AG04450 (cell line): ENCODE results near the gene SLC44A2. TPM values are rescaled to one million over a fixed set of nuclear protein-coding genes. Genes with fewer than 3 reads are reported as not detected.
"Not testable (repeated sequence)": the region's sequence is repeated elsewhere in the genome, so short reads cannot be mapped to it uniquely, and the experiment has no call there.

Source experiments
- CTCF ChIA-PET: fragments of 300-600, 350-600 bp; formaldehyde crosslinking; extraction: SDS; loops from one replicate; lab custom pipeline; 2022; ENCODE audit warnings: antibody characterized with exemption, inconsistent platforms; lab: Charles Lee
- POLR2A ChIA-PET: fragments of 350-600 bp; formaldehyde crosslinking; extraction: SDS; loops from one replicate; lab custom pipeline; 2021; ENCODE audit warnings: antibody characterized with exemption, inconsistent platforms; lab: Yijun Ruan, JAX
- DNase-seq: peaks from one replicate; pipeline ENCODE4 v3.0.0-alpha.2; 2011; ENCODE audit warnings: low read depth, low spot score
- H3K27ac ChIP-seq: one replicate; pipeline ENCODE4 v1.5.1; 2012; ENCODE audit warnings: low read depth, low read length, control low read depth
- H3K27me3 ChIP-seq: one replicate; pipeline ENCODE4 v1.6.0; 2012; ENCODE audit warnings: low read length; ENCODE audit not compliant: control insufficient read depth, insufficient read depth
- H3K4me3 ChIP-seq: 2 replicates; pipeline ENCODE4 v1.5.1; 2011; ENCODE audit warnings: mild to moderate bottlenecking, low read depth, low read length, control low read depth
- H3K9me3 ChIP-seq: 2 replicates; pipeline ENCODE4 v1.5.1; 2012; ENCODE audit warnings: low read length; ENCODE audit not compliant: control insufficient read depth, insufficient read depth
- CTCF ChIP-seq: IDR thresholded peaks from 2 replicates; pipeline ENCODE4 v1.5.1; 2011; ENCODE audit warnings: low read depth, low read length, control low read depth, inconsistent platforms
- polyA plus RNA-seq: library from polyadenylated mRNA; depleted of rRNA; stranded (reverse); fragments of >200 nt; gene quantifications from 2 replicates; pipeline ENCODE4 v1.2.3, GENCODE V29; 2011

SLC44A2 gene
- polyA plus RNA-seq, 1 experiment = 80.5 TPM

- Histone ChIP-seq H3K27ac (peak overlapping the region; percentile 11), H3K27me3 (no peaks in the 10 kb centered on the region), H3K4me3 (no peak overlapping the region), H3K9me3 (no peaks in the 10 kb centered on the region)
- CTCF ChIA-PET = interaction anchor here (0.6 to 1.8 kb wide), 2 partner anchors 87 to 96 kb away, joined by 4 read pairs; no protein-coding TSS in a partner anchor
- no peak for DNase-seq
- TF ChIP-seq CTCF = no peak
- POLR2A ChIA-PET = no interaction called here
These were observed 42.5 kb downstream of the SLC44A2 start for GRCh38 chr19:10667867-10668266.

GRCh38 chr19:10669246-10669645 is 43.9 kb downstream of the SLC44A2 start:
- CTCF ChIA-PET = interaction anchor here (1.0 kb wide), 1 partner anchor 89 kb away, joined by 6 read pairs; no protein-coding TSS in a partner anchor
- no peak for DNase-seq
- no peak for TF ChIP-seq CTCF
- H3K27ac ChIP-seq = no peak overlapping the region
- POLR2A ChIA-PET = interaction anchor here (0.6 kb wide), 1 partner anchor 184 kb away, joined by 6 read pairs; no protein-coding TSS in a partner anchor
- H3K27me3 ChIP-seq = no peaks in the 10 kb centered on the region
- H3K9me3 ChIP-seq = no peaks in the 10 kb centered on the region
- H3K4me3 ChIP-seq = no peak overlapping the region

- no peak for DNase-seq
- no peak overlapping the region for H3K27ac ChIP-seq
- H3K27me3 ChIP-seq = no peaks in the 10 kb centered on the region
- CTCF ChIA-PET = interaction anchor here (1.0 to 1.3 kb wide), 3 partner anchors 30 to 90 kb away, joined by 5 to 9 read pairs (median 6); no protein-coding TSS in a partner anchor
- H3K4me3 ChIP-seq = no peak overlapping the region
- POLR2A ChIA-PET = no interaction called here
- no peak for TF ChIP-seq CTCF
- H3K9me3 ChIP-seq = no peaks in the 10 kb centered on the region
These were observed 44.8 kb downstream of the SLC44A2 start for GRCh38 chr19:10670182-10670581.

GRCh38 chr19:10670876-10671804 is 45.8 kb downstream of the SLC44A2 start:
- TF ChIP-seq CTCF = no peak
- DNase-seq = no peak

GRCh38 chr19:10671922-10672321 is 46.6 kb downstream of the SLC44A2 start:
- H3K4me3 ChIP-seq, H3K9me3 ChIP-seq, DNase-seq, H3K27me3 ChIP-seq: not testable (repeated sequence)
- ChIA-PET CTCF (interaction anchor here (0.6 to 1.9 kb wide), 6 partner anchors 20 to 176 kb away, joined by 3 to 12 read pairs (median 5); no protein-coding TSS in a partner anchor), POLR2A (interaction anchor here (0.6 kb wide), 3 partner anchors 13 to 195 kb away, joined by 3 to 6 read pairs (median 3); no protein-coding TSS in a partner anchor)
- H3K27ac ChIP-seq = peak overlapping the region; percentile 11

More at GRCh38 chr19:10670876-10671804, 45.8 kb downstream of the SLC44A2 start:
- POLR2A ChIA-PET = interaction anchor here (0.6 kb wide), 1 partner anchor 194 kb away, joined by 3 read pairs; no protein-coding TSS in a partner anchor
- Histone ChIP-seq H3K4me3 (no peak overlapping the region), H3K9me3 (no peaks in the 10 kb centered on the region), H3K27me3 (no peaks in the 10 kb centered on the region), H3K27ac (no peak overlapping the region)
- CTCF ChIA-PET = interaction anchor here (0.6 to 1.9 kb wide), 6 partner anchors 27 to 192 kb away, joined by 3 to 12 read pairs (median 8); no protein-coding TSS in a partner anchor

- H3K4me3 ChIP-seq, H3K27ac ChIP-seq, H3K27me3 ChIP-seq, POLR2A ChIA-PET, DNase-seq, H3K9me3 ChIP-seq: not testable (repeated sequence)
- CTCF ChIA-PET = interaction anchor here (0.5 to 1.9 kb wide), 3 partner anchors 25 to 336 kb away, joined by 3 to 15 read pairs (median 8); no protein-coding TSS in a partner anchor
These were observed 49.9 kb downstream of the SLC44A2 start for GRCh38 chr19:10675214-10675613.
